HG03354 (cell line): ENCODE data around the gene MYRFL.
"Not testable (repeated sequence)": the region's sequence is repeated elsewhere in the genome, so short reads cannot be mapped to it uniquely, and the experiment has no call there.

Source experiments
- ATAC-seq: cut with Tn5 transposase; IDR thresholded peaks from one replicate; pipeline ENCODE4 v1.9.1; 2021; ENCODE audit warnings: mild to moderate bottlenecking; ENCODE audit not compliant: unreplicated experiment, poor library complexity, severe bottlenecking

Gene MYRFL

GRCh38 chr12:69837657-69838415 is 12.8 kb downstream of the MYRFL start:
- no peak for ATAC-seq

- no peak for ATAC-seq
These were observed 15.7 kb downstream of the MYRFL start for GRCh38 chr12:69840727-69841126.

GRCh38 chr12:69843608-69844007 is 18.6 kb downstream of the MYRFL start:
- no peak for ATAC-seq

GRCh38 chr12:69844416-69844815 is 19.4 kb downstream of the MYRFL start:
- ATAC-seq, result no peak

GRCh38 chr12:69844836-69845235 is 19.8 kb downstream of the MYRFL start:
- ATAC-seq, result no peak

DNA sequence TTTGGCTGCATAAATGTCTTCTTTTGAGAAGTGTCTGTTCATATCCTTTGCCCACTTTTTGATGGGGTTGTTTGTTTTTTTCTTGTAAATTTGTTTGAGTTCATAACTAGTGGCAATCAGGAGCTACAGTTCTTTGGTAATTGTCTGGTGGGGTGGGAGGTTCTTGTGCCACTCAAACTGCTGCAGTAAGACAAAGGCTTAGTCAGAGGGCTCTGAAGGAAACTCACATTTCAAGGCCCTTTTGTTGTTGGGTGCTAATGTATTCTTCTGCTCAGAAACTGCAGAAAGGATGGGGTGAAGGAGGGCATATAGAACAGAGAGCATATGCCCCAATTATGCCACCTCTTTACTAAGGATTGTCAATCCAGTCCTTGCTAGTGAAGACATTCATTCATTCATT is 21.9 kb downstream of the MYRFL start:
- ATAC-seq, result no peak

DNA sequence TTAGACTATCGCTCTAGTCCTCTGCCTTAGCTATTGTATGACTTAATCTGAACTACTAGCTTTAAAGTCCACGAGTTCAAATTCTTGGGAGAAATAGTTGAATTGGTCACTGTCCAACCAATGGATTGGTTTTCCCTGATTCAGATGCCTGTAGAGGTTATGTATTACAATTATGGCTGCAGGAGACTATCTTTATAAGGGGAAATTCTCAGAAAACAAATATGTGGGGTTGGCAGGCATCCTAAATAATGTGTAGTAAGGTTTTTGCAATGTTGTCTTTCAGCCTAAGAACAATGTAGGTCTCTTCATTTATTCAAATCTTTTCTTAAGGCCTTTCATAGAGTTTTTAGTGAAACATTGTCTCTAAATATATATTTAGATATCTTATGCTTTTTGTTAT is 26.9 kb downstream of the MYRFL start:
- ATAC-seq, result no peak

GRCh38 chr12:69853176-69853961 is 28.3 kb downstream of the MYRFL start:
- not testable (repeated sequence) for ATAC-seq

GRCh38 chr12:69866698-69867097 is 41.7 kb downstream of the MYRFL start:
- ATAC-seq, result no peak

- no peak for ATAC-seq
These were observed 43.7 kb downstream of the MYRFL start for GRCh38 chr12:69868695-69869094.

DNA sequence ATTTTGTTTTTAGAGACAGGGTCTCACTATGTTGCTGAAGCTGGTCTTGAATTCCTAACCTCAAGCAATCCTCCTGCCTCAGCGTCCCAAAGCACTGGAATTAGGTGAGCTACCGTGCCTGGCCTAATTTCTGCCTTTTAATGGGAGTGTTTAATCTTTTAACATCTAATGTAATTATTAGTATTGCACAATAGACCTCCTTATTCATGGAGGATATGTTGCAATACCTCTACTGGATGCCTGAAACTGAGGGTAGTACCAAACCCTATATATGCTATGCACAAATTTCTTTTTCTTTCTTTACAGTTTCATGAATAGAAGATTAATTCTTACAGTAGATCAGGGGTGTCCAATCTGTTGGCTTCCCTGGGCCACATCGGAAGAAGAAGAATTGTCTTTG is 47.8 kb downstream of the MYRFL start:
- ATAC-seq, result no peak

GRCh38 chr12:69873429-69873828 is 48.4 kb downstream of the MYRFL start:
- no peak for ATAC-seq

- no peak for ATAC-seq
These were observed 49.6 kb downstream of the MYRFL start for GRCh38 chr12:69874606-69875005.

DNA sequence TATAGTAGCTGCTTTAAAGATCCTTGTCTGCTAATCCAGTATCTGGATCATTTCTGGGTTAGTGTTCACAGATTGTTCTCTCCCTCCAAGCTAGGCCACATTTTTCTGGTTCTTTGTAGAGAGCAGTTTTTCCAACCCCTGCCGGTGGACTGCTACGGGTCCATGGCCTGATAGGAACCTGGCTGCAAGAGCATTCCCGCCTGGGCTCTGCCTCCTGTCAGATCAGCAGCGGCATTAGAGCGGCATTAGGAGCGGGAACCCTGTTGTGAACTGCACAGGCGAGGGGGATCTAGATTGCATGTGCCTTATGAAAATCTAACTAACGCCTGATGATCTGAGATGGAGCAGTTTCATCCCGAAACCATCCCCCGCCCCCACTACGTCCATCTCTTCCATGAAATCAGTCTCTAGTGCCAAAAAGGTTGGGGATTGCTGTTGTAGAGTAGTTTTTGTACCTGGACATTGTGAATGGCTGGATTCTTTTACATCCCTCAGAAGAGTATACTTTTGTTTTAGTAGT is 50.4 kb downstream of the MYRFL start:
- ATAC-seq, result no peak

GRCh38 chr12:69879007-69879960 is 54.3 kb downstream of the MYRFL start:
- ATAC-seq, result peak; percentile 95

- ATAC-seq, result no peak
These were observed 55.5 kb downstream of the MYRFL start for GRCh38 chr12:69880571-69880970.

- ATAC-seq, result no peak
These were observed 56.7 kb downstream of the MYRFL start for GRCh38 chr12:69881771-69882170.

DNA sequence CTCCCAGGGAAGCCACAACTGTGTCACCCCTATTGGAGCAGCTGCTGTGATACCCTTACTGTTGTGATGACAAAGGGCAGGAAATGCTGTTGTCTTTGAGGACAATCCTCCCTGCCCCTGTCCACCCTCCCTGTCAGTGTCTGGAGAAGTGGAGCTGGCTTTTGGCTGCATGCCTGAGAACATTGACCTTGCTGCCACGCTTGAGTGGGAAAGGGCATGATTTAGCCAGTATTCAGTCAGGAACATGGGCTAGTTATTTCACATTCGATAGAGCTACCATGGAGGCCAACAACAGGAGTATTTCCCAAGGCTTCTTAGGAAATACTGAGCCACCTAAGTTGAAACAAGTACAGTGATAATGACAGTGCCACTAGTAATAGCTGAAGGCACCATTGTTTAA is 59.4 kb downstream of the MYRFL start:
- no peak for ATAC-seq

DNA sequence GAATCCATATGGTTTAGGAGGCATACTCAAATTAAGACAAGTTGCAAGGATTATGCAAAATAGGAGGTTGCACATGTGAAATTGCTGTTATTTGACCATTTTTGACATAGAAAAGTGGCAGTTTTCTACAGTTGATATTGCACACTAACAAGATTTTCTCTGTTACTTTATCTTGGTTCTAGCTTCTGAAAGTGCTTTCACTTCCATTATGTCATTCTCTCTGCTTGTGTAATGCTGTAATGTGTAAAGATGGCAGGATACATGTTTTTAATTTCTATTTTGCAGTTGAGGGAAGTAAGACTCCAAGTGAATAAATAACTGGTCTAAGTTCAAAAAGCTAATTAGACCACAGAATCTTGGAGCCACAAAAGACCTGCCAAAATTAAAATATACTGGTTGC is 60.6 kb downstream of the MYRFL start:
- peak; percentile 59 for ATAC-seq

GRCh38 chr12:69886109-69886508 is 61.1 kb downstream of the MYRFL start:
- ATAC-seq, result no peak
